Stimulated activated CD8-positive, alpha-beta memory T cell treated with anti-CD3 and anti-CD28 coated beads, Interleukin-4, amount 100 ng/mL, for 4 hours (primary cell): Measurements from ENCODE around the gene CHST8.

Experiments
- DNase-seq, 2 donors: peaks; one replicate each; pipeline ENCODE4 v3.0.0-alpha.2; 2020; ENCODE audit warnings: low read depth in 2 of 2, low spot score in 1 of 2

The CHST8 gene

DNA sequence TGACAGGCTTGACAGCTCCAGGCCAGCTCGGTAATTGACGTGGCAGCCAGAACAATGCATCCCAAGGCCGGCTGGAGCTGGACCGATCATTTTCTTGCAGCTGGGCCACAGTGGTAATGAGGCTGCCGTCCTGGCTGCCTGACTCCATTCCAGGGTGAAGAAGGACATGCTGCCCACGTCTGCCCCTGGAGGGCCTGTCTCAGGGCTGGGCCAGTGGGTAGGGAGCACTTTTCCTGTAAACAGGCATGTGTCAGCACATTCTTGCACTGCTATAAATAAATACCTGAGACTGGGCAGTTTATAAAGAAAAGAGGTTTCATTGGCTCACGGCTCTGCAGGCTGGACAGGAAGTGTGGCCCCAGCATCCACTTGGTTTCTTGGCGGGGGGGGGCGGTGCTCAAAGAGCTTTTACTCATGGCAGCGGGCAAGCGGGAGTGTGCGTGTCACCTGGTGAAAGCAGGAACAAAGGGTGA lies 136.8 kb downstream of the CHST8 start:
- no peak for DNase-seq

DNA sequence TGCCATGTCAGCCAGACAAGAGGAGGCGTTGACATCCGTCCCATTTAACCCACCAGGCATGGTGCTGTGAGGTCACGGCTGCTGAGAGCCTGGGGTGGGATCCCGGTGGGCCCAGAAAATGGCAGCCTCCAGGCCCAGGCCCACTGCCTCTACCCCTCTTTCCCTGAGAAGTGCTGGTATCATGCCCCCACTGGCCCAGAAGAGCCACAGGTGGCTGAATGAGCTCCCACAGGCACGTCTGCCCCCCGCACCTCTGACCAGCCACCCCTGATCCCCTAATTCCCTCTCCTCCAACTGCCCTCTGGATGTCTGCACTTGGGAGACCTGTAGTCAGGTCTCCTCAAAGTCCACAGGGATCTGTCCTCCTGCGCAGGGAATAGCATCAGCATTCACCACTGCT lies 137.6 kb downstream of the CHST8 start:
- no peak for DNase-seq

DNA sequence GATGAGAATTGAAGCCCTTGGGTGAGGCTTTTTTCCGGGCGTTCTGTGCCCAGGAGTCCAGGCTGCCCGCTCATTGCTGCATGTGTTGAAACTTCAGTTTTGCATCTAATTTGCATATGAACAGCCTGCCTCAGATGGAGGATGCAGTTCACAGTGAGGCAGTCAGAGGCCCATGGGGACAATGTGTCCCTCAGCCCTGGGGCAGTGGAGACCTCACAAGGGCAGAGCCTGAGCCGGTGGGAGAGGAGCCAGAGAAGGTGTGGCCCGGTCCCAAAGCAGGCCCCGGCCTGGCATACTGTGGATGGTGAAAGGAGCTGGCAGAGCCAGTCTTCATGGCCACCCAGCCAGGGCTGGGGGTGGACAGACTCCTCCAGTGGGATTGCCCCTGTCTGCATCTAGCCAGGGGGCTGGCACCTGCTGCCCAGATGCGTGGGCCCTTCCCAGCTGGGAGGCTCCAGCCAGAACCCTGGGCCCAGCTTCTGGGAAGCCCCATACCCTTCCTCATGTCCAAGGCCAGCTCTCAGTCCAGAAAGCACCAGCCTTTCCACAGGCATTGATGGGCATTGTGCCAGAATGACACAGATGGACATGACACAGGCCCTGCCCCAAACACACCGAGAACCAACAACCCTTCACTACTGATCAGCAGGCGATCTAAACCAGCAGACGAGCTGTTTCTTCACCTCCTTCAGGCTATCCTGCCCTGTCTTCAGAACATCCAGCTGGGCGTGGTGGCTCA lies 142.0 kb downstream of the CHST8 start:
- no peak for DNase-seq

DNA sequence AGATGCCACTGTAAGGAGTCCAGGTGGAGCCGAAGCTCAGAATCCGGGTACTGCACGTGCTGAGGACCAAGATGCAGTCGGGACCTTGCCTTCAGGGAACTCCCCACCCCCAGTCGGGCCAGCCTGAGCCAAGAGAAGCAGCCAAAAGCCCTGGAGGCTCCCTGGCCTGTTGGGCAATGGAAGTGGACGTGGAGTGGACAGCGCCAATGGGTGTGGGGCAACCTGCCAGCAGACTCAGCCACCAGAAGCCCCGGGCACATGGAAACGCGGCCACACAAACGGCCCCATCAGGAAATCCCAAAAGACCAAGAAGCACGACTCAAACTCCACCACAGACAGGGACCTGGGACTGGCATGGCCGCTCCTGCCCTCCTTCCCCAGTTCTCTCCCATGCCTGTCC lies 144.9 kb downstream of the CHST8 start:
- no peak for DNase-seq

DNA sequence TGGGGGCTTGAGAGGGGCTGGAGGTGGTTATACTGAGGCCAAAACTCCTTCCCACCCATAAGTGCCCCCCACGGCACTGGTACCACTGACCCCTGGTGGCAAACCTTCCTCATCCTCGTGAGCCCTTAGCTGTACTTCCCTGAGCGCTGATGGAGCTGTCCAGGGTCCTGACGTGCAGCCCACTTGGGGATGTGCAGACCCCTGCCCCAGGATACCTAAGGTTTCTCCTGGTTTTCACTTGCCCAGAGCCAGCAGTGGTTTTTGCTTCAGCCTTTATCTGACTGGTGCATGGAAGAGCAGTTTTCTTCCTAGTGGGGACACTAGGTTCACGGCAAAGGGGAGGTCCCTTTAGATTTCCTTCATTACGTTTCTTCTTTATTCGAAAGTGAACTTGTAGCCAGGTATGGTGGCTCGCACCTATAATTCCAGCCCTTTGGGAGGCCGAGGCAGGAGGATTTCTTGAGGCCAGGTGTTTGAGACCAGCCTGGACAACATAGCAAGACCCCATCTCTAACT lies 146.2 kb downstream of the CHST8 start:
- DNase-seq = no peak

DNA sequence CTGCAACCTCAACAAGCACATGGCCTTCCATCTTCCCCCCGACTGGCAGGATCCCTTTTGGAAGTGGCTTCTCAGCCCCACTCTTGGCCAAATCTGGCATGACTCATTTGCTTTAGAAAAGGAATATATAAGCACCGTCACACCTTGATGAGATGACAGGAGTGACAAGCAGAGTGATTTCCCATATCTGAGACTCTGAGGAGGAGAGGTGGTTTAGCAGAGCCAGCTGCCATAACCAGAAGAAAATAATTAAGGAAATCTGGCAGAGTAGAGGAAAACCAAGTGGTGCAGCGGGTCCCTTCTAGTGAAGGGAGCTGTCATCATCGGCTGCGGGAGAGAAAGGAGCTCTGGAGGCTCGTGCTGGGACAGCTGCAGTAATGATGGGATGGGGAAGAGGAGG lies 147.5 kb downstream of the CHST8 start:
- no peak for DNase-seq

DNA sequence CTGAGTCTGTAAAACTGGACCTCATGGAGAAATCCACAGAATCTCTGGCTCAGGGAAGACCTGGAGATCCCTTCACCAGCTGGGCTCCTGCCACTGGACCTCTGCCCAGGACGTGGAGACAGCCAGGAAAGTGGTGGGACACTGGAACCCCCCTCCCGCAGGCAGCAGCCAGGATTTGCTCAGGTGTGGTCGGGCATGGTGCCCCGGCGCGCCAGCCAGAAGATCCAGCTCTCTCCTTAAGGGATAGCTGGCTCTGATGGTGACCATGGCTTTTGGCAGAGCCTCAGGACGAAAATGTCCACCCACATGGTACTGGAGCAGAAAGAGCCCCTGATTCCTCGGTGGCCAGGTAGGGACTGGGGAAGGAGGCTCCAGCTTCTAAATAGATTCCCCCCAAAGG lies 148.4 kb downstream of the CHST8 start:
- DNase-seq = no peak

DNA sequence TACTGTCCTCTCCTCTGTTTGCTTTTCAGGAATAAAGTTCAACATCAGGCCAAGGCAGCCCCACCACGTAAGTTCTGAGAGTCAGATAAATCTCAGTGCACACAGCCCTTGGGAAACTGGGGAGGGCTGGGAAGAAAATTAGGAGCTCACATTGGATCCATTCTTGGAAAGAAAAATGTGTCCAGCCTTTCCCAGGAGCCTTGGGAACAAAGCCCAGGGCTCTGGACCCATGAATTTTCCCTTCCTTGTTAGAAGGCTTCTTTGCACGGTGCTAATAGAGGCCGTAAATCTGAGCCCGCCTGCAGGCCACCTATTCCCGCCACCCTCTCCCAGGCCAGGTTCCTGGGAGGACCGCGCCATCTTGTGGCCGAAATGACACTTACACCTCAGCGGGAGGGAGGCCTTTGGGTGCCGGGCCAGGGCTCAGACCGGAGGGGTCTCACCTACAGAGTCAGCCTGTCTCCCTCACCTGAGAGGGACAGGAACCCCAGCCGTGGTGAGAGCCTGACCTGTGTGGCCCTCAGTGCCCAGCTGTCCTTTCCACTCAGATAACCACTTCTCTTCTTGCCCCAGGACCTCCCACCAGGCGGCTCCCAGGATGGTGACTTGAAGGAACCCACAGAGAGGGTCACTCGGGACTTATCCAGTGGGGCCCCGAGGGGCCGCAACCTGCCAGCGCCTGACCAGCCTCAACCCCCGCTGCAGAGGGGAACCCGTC lies 149.8 kb downstream of the CHST8 start:
- DNase-seq = peak in 1 of 2 donors; percentile 13

DNA sequence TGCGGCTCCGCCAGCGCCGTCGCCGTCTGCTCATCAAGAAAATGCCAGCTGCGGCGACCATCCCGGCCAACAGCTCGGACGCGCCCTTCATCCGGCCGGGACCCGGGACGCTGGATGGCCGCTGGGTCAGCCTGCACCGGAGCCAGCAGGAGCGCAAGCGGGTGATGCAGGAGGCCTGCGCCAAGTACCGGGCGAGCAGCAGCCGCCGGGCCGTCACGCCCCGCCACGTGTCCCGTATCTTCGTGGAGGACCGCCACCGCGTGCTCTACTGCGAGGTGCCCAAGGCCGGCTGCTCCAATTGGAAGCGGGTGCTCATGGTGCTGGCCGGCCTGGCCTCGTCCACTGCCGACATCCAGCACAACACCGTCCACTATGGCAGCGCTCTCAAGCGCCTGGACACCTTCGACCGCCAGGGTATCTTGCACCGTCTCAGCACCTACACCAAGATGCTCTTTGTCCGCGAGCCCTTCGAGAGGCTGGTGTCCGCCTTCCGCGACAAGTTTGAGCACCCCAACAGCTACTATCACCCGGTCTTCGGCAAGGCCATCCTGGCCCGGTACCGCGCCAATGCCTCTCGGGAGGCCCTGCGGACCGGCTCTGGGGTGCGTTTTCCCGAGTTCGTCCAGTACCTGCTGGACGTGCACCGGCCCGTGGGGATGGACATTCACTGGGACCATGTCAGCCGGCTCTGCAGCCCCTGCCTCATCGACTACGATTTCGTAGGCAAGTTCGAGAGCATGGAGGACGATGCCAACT lies 150.5 kb downstream of the CHST8 start:
- DNase-seq = no peak

DNA sequence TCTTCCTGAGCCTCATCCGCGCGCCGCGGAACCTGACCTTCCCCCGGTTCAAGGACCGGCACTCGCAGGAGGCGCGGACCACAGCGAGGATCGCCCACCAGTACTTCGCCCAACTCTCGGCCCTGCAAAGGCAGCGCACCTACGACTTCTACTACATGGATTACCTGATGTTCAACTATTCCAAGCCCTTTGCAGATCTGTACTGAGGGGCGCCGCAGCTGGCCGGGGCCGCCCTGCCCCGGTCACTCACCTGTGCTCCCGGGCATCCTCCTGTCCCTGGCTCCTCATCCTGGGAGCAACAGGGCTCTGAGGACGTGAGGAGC lies 151.1 kb downstream of the CHST8 start:
- no peak for DNase-seq

DNA sequence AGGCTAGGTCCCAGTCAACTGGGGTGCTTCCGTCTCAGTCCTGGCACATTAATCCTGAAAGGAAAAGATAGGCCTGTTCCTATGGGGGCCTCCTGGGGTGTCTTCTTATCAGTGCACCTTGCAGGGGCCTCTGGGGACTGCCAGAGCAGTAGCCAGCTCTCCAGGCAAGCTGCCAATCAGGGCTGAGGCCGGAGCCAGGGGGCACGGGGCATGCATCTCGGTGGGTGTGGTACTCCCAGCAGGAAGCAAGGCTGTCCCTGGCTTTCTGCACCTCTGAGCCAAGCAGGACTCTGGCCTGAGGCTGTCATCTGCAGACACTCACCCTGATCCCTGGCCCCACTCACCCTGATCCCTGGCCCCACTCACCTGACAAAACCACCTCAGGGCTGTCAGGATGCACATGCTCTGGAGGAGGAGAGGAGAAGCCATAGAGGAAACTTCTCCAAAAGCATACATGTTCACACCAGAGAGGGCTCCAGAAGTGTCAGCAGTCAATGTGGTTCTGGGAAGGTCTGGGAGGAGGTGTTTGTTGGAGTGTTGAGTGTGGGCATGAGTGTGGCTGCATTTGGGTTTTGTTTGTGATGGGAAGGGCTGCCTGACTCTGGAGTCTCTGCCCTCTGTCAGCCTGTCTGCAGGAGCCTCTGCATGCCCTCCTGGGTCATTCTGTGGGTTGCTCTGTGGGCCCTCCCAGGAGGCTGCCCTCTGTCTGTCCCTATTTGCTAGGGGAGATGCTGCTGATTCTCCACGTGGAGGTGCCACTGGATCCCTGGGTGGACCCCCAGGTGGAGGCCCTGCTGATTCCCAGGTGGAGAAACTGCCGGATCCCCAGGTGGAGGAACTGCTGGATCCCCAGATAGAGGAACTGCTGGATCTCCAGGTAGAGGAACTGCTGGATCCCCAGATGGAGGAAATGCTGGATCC lies 152.2 kb downstream of the CHST8 start:
- no peak for DNase-seq

DNA sequence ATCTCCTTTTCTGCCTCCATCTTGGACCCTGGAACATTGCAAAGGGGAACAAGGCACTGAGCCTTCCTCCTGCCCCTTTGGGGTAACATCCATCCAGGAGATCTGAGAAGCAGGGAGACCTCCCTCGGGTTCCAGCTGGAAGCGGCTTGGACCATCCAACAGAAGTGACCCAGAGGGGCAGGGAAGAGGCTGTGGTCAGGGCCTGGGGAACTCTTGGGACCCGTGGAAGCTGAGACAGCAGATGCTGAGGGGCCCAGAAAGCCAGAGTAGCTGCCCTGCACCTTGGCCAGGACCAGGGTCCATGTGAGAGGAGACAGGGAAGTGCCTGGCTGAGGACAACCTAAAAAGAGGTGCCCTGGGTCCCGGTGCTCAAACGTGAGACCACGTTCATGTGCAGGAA lies 153.0 kb downstream of the CHST8 start:
- no peak for DNase-seq

DNA sequence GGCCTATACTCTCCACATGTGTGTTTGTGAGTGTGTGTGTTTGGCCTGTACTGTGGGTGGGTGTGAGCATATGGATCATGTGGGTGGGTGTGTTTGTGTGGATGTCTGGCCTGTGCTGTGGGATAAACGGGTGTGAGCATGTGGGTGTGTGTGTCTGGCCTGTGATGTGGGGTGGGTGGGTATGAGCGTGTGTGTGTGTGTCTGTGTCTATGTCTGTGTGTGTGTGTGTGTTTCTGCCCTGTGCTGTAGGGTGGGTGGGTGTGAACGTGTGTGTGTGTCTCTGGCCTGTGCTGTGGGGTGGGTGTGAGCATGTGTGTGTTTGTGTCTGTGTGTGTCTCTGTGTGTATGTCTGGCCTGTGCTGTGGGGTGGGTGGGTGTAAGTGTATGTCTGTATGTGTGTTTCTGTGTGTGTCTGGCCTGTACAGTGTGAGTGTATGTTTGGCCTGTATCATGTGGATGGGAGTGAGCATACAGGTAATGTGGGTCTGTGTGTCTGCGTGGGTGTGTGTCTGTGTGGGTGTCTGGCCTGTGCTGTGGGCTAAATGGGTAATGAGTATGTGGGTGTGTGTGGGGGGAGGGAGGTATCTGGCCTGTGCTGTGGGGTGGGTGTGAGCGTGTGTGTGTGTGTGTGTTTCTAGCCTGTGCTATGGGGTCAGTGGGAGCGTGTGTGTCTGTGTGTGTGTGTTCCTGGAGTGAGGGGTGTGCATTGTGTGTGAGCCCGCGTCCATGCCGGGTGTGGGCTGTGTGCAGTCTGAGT lies 154.2 kb downstream of the CHST8 start:
- no peak for DNase-seq

DNA sequence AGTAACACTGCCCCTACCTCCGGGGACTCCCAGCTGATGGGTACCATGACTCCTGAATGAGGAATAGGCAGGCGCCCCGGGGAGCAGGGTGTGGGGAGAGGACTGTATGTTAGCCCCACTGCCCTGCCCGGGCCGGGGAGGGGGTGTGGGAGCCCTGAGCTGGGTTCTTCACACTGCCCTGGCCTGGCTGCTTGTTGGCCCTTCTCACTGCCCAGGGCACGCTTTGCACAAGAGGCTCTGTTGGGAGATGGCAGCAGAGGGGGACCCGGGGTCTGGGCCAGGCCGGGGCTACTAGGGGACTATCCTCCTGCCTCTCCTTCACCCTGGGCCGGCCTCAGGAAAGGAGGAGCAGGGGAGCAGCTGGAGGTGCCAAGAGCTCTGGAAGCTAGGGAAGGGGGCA lies 155.6 kb downstream of the CHST8 start:
- DNase-seq = no peak

DNA sequence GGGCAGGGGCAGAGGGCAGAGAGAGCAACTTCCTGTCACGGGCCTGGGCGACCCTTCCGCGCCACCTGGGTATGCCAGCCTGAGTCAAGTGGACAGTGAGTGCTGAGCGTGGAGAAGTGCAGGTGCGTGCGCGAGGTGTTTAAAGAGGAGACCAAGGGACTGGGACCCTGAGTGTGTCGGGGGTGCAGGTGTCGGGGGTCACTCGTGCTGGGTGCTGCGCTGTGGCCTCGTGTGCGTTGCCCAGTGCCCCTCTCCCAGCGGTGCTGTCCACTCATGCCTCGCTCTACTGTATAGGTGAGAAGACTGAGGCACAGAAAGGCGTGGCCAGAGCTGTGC lies 156.0 kb downstream of the CHST8 start:
- DNase-seq = no peak

DNA sequence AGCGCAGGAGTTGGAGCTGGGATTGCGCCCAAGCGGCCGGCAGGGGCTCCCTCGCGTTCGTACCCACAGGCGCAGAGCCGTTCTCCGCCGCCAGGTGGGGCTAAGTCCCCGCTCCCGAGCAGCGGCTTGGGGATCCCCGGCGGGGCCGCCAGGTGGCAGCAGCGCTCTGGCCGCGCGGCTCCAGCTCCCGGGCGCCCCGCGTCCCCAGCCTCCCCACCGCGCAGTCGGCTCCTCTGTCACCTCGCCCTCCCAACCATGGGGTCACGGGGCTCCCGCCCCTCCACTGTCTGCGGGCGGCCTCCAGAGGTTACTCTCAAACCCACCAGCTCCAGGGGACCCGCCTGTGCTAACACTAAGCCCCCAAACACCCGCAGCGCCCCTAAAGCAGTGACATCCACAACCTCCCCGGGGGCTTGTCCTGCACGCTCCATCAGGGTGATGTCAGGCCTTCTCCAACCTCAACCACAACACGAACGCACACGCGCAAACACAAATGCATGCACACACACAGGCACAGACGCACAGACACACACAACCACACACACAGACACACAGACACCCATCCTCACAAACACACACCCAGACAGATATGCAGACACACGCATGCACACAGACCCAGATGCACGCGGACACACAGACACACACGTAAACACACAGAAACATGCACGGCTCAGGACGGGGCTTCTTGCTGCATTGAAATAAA lies 156.5 kb downstream of the CHST8 start:
- DNase-seq = peak; percentile 44 to 73

DNA sequence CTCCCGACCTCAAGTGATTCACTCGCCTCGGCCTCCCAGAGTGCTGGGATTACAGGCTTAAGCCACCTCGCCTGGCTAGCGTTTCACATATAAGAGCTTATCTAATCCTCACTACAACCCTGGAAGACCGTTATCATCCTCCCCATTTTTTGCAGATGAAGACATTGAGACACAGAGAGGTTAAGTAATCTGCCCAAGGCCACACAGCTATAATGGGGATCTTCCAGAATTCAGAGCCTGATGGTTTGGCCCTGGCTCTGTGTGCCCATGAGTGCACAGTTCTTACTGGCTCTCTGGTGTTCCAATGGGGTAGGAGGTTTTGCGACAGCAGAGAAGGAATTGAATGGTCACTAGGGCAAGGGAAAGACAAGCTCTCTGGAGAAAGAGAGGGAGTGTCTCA lies 158.1 kb downstream of the CHST8 start:
- no peak for DNase-seq

DNA sequence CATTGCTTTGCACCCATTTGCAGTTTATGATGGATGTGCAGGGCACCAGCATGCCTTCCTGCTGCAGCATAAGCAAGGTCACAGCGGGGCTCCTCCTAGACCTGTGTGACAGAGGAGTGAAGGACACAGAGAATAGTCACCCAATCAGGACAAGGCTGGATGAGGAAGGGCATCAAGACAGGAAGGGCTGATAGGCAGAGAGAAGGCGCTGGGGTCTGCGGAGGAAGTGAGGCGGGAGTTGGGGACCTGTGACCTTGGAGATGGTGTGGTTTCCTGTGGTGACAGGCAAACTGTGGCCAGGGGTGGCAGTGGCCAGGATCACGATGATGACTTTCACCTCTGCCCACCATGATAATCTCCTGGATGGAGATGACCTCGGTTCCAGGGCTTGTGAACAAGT lies 158.5 kb downstream of the CHST8 start:
- DNase-seq = no peak

DNA sequence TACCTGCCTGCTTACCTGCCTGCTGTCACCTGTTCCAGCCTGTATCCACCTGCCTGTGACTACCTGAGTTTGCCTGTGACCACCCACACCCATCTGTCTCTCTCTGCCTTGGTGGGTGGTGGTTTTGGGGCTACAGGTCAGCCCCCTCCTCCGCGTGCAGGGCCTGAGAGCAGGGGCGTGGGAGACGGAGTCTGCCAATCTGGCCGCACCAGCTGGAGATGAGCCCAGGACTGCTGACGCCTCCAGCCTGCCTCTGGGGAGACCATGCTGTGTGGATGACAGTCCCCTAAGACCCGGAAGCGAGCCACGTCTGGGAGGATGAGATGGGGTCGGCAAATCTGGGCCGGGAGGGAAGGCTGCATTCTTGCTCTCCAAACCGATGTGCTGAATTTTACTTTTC lies 159.0 kb downstream of the CHST8 start:
- DNase-seq = no peak
